Kidney epithelial cell (primary cell): ENCODE data around the gene VAMP5. TPM values are rescaled to one million over a fixed set of nuclear protein-coding genes. Genes with fewer than 3 reads are reported as not detected.
A peak's percentile ranks its signal among the peaks of the same experiment; 100 is the strongest.

ENCODE experiments used
- DNase-seq: peaks from one replicate; pipeline ENCODE4 v3.0.0-alpha.2; 2010; ENCODE audit warnings: low read depth
- H3K27me3 ChIP-seq: 2 replicates; pipeline ENCODE4 v1.6.0; 2011; ENCODE audit warnings: low read length; ENCODE audit not compliant: control insufficient read depth, insufficient read depth
- H3K36me3 ChIP-seq: 2 replicates; pipeline ENCODE4 v1.5.1; 2011; ENCODE audit warnings: low read length; ENCODE audit not compliant: control insufficient read depth, insufficient read depth
- H3K4me3 ChIP-seq: 2 replicates; pipeline ENCODE4 v1.5.1; 2011; ENCODE audit warnings: low read depth, mild to moderate bottlenecking, control low read depth, low read length
- CTCF ChIP-seq: IDR thresholded peaks from 2 replicates; pipeline ENCODE4 v1.5.1; 2011; ENCODE audit warnings: mild to moderate bottlenecking, moderate library complexity, low read length, control low read depth, inconsistent platforms; ENCODE audit not compliant: insufficient read depth, poor library complexity, severe bottlenecking
- total RNA-seq: library from RNA; depleted of rRNA; stranded (reverse); fragments of >200 nt; gene quantifications from 2 replicates; pipeline ENCODE4 v1.2.3, GENCODE V29; 2015

The VAMP5 gene
- total RNA-seq, 1 donor from 2014 or later = 16.5 TPM

GRCh38 chr2:85597241-85597640 lies 13.0 kb downstream of the VAMP5 start:
- H3K27me3 ChIP-seq = no peaks in the 10 kb centered on the region
- DNase-seq = no peak
- TF ChIP-seq CTCF = no peak
- H3K4me3 ChIP-seq = no peak overlapping the region
- H3K36me3 ChIP-seq = no peaks in the 10 kb centered on the region

- no peak for TF ChIP-seq CTCF
- H3K36me3 ChIP-seq = no peaks in the 10 kb centered on the region
- H3K4me3 ChIP-seq = no peak overlapping the region
- H3K27me3 ChIP-seq = no peaks in the 10 kb centered on the region
- no peak for DNase-seq
Measured at GRCh38 chr2:85598594-85599340, 14.5 kb downstream of the VAMP5 start.

- Histone ChIP-seq H3K27me3 (no peaks in the 10 kb centered on the region), H3K4me3 (no peak overlapping the region), H3K36me3 (no peaks in the 10 kb centered on the region)
- no peak for TF ChIP-seq CTCF
- no peak for DNase-seq
Measured at GRCh38 chr2:85599468-85600234, 15.4 kb downstream of the VAMP5 start.

DNA sequence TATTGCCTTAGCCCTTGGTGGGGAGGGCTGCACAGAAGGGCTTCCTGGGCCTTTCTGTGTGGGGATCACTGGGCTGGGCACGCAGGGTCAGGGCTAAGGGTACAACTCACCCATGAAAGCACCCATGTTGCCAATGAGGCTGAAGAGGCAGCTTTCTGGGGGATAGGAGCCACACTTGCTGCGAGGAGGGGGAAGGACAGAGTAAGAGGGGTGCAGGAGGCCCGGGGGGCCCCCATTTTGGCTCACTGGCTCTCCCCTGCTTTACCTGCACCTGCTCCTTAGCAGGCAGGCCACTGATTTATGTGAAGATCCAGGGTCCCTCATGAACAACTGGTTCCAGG lies 16.0 kb downstream of the VAMP5 start:
- DNase-seq = no peak
- TF ChIP-seq CTCF = no peak
- H3K4me3 ChIP-seq = no peak overlapping the region
- H3K36me3 ChIP-seq = no peaks in the 10 kb centered on the region
- H3K27me3 ChIP-seq = no peaks in the 10 kb centered on the region

DNA sequence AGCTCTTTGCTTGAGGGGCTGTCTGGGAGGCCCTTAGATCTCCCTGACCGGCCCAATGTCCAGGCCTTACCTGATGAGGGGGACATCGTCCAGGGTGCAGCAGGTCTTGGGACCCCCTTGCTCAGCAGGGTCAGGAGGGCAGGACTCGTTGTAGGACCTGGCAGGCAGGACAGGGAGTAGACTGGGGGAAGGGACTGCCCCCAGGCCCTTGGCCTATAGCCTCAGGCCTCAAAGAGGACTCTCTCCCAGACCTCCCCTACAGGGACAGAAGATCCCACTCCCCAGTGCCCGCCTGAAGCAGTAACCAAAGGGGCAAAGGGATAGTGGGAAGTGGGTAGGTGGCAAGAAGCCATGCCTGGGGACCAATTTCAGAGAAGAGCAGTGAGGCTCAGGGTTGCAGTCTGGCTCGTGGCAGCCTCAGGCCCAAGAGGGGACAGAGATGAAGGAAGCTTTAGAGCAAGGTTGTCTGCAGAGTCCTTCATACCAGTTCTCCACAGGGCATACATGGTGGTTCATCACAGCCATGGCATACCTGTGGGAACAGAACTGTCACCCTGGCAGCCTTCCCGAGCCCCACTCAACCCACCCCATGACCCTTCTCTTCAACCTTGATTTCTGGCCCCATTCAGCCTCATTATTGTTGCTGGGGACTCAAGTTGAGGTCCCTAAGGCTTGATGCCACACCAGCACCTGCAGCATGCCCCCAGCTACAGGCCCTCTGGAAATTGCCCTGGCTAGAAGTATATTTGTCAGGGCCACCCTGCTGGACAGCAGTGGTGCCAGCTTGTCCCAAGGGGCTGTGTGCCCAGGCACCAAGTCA lies 16.9 kb downstream of the VAMP5 start:
- no peaks in the 10 kb centered on the region for H3K36me3 ChIP-seq
- no peak for TF ChIP-seq CTCF
- H3K27me3 ChIP-seq = no peaks in the 10 kb centered on the region
- peak overlapping the region; percentile 61 for H3K4me3 ChIP-seq
- DNase-seq = no peak
